HepG2 (cell line): Measurements from ENCODE around the gene ADGRL3.

Source experiments
- FOXJ3 ChIP-seq: sonication (generic); formaldehyde crosslinking; IDR thresholded peaks from 2 replicates; pipeline ENCODE4 v1.4.0; 2020; ENCODE audit warnings: missing genetic modification reagents, mild to moderate bottlenecking, borderline replicate concordance
- HNF4G ChIP-seq, 2 experiments: sonication (generic) in 1 of 2; formaldehyde crosslinking in 1 of 2; IDR thresholded peaks; 2 replicates each; pipeline versions ENCODE4 v1.4.0 to v1.6.1; 2011 to 2020; ENCODE audit warnings: borderline replicate concordance in 2 of 2, low read depth in 2 of 2, mild to moderate bottlenecking in 2 of 2, low read length in 1 of 2, missing genetic modification reagents in 1 of 2, moderate library complexity in 1 of 2
- KDM4B ChIP-seq: sonication (generic); formaldehyde crosslinking; IDR thresholded peaks from 2 replicates; pipeline ENCODE4 v1.4.0; 2020; ENCODE audit warnings: missing genetic modification reagents
- MLX ChIP-seq: IDR thresholded peaks from 2 replicates; pipeline ENCODE4 v1.6.1; 2016
- MLXIP ChIP-seq: sonication (generic); formaldehyde crosslinking; IDR thresholded peaks from 2 replicates; pipeline ENCODE4 v1.9.0; 2021; ENCODE audit warnings: missing genetic modification reagents, borderline replicate concordance
- NR1H2 ChIP-seq: sonication (generic); formaldehyde crosslinking; IDR thresholded peaks from 2 replicates; pipeline ENCODE4 v1.8.1; 2022; ENCODE audit warnings: low read depth, missing genetic modification reagents, borderline replicate concordance
- POLR2AphosphoS5 ChIP-seq: IDR thresholded peaks from 2 replicates; pipeline ENCODE4 v1.6.1; 2012; ENCODE audit warnings: low read depth, low read length
- RFX5 ChIP-seq: IDR thresholded peaks from 2 replicates; pipeline ENCODE4 v1.6.1; 2011; ENCODE audit warnings: low read depth, low read length, improper control_type of control experiment
- SIN3A ChIP-seq: IDR thresholded peaks from 2 replicates; pipeline ENCODE4 v1.6.1; 2011; ENCODE audit warnings: low read depth, mild to moderate bottlenecking, control low read depth, low read length, borderline replicate concordance
- TF ChIP-seq, protein P1 (sequence below): IDR thresholded peaks from 2 replicates; pipeline ENCODE4 v1.6.1; 2012; ENCODE audit warnings: inconsistent platforms

GRCh38 chr4:61922766-61923165 is 722.6 kb downstream of the ADGRL3 start:
- TF ChIP-seq MLX (CRISPR knock-in tag) (no peak), SIN3A (no peak), FOXJ3 (no peak), POLR2AphosphoS5 (no peak), RFX5 (no peak), NR1H2 (no peak), MLXIP (CRISPR knock-in tag) (no peak), KDM4B (CRISPR knock-in tag) (no peak), HNF4G (IDR thresholded peaks at IDR 0.05; ENCODE audit: borderline replicate concordance, low read depth, low read length) (no peak), HNF4G (CRISPR knock-in tag; IDR thresholded peaks at IDR 0.05; ENCODE audit: borderline replicate concordance, low read depth) (no peak)
- TF ChIP-seq, protein P1, sequence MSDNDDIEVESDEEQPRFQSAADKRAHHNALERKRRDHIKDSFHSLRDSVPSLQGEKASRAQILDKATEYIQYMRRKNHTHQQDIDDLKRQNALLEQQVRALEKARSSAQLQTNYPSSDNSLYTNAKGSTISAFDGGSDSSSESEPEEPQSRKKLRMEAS = no peak
